ENCODE results near the gene NECAB2.

Gene NECAB2

GRCh38 chr16:83992624-83993023 lies 24.6 kb downstream of the NECAB2 start:
- no peak for DNase-seq (ENCODE audit: low read depth)

- DNase-seq (ENCODE audit: low read depth): no peak
Measured at GRCh38 chr16:83994087-83994486, 26.0 kb downstream of the NECAB2 start.

GRCh38 chr16:83994703-83995102 lies 26.7 kb downstream of the NECAB2 start:
- DNase-seq (ENCODE audit: low read depth): no peak

- no peak for DNase-seq (ENCODE audit: low read depth)
Measured at GRCh38 chr16:83995754-83996153, 27.7 kb downstream of the NECAB2 start.

- DNase-seq (ENCODE audit: low read depth): no peak
Measured at GRCh38 chr16:83996481-83997252, 28.6 kb downstream of the NECAB2 start.

GRCh38 chr16:83998091-83998490 lies 30.0 kb downstream of the NECAB2 start:
- no peak for DNase-seq (ENCODE audit: low read depth)

GRCh38 chr16:84000989-84001642 lies 33.1 kb downstream of the NECAB2 start:
- DNase-seq (ENCODE audit: low read depth): no peak

GRCh38 chr16:84001726-84002125 lies 33.7 kb downstream of the NECAB2 start:
- DNase-seq (ENCODE audit: low read depth): no peak

- DNase-seq (ENCODE audit: low read depth): no peak
Measured at GRCh38 chr16:84003038-84003437, 35.0 kb downstream of the NECAB2 start.

GRCh38 chr16:84004442-84004841 lies 36.4 kb downstream of the NECAB2 start:
- DNase-seq (ENCODE audit: low read depth): no peak

- DNase-seq (ENCODE audit: low read depth): no peak
Measured at GRCh38 chr16:84005391-84005790, 37.3 kb downstream of the NECAB2 start.

GRCh38 chr16:84007520-84007919 lies 39.5 kb downstream of the NECAB2 start:
- no peak for DNase-seq (ENCODE audit: low read depth)

- DNase-seq (ENCODE audit: low read depth): no peak
Measured at GRCh38 chr16:84007965-84008364, 39.9 kb downstream of the NECAB2 start.

- no peak for DNase-seq (ENCODE audit: low read depth)
Measured at GRCh38 chr16:84009282-84009681, 41.2 kb downstream of the NECAB2 start.

GRCh38 chr16:84013787-84014569 lies 45.9 kb downstream of the NECAB2 start:
- no peak for DNase-seq (ENCODE audit: low read depth)

GRCh38 chr16:84014570-84015327 lies 46.7 kb downstream of the NECAB2 start:
- no peak for DNase-seq (ENCODE audit: low read depth)

GRCh38 chr16:84015399-84015798 lies 47.4 kb downstream of the NECAB2 start:
- DNase-seq (ENCODE audit: low read depth): no peak

GRCh38 chr16:84016477-84016876 lies 48.4 kb downstream of the NECAB2 start:
- no peak for DNase-seq (ENCODE audit: low read depth)

GRCh38 chr16:84018710-84019109 lies 50.7 kb downstream of the NECAB2 start:
- DNase-seq (ENCODE audit: low read depth): no peak

- DNase-seq (ENCODE audit: low read depth): no peak
Measured at GRCh38 chr16:84020353-84020752, 52.3 kb downstream of the NECAB2 start.

- DNase-seq (ENCODE audit: low read depth): no peak
Measured at GRCh38 chr16:84021488-84021887, 53.4 kb downstream of the NECAB2 start.

GRCh38 chr16:84022644-84023043 lies 54.6 kb downstream of the NECAB2 start:
- DNase-seq (ENCODE audit: low read depth): no peak

All from stimulated activated CD8-positive, alpha-beta memory T cell treated with anti-CD3 and anti-CD28 coated beads, Interleukin-15, amount 100 ng/mL, for 1 hour (primary cell).